Measurements from ENCODE around the gene LNX1.

The LNX1 gene

GRCh38 chr4:53441564-53441963, 149.7 kb downstream of the LNX1 start:
- Histone ChIP-seq H3K27me3 (ENCODE audit: insufficient read depth, poor library complexity, severe bottlenecking) (no peaks in the 10 kb centered on the region), H3K4me3 (replicated peaks; ENCODE audit: insufficient read depth, low read length) (no peak overlapping the region), H3K27ac (replicated peaks) (no peak overlapping the region)
- no peak for TF ChIP-seq REST (IDR thresholded peaks at IDR 0.05; ENCODE audit: insufficient replicate concordance, low read depth)
- no peak for TF ChIP-seq GABPA (IDR thresholded peaks at IDR 0.05; ENCODE audit: low read depth)
- TF ChIP-seq SPI1 (IDR thresholded peaks at IDR 0.05; ENCODE audit: borderline replicate concordance, low read depth) = no peak
- TF ChIP-seq CTCF (IDR thresholded peaks at IDR 0.05; ENCODE audit: insufficient read depth, low read length) = no peak
- TF ChIP-seq POLR2AphosphoS5 (IDR thresholded peaks at IDR 0.05; ENCODE audit: low read depth) = no peak
- no peak for DNase-seq (ENCODE audit: low read depth in 1 of 2, low spot score in 1 of 2)

DNA sequence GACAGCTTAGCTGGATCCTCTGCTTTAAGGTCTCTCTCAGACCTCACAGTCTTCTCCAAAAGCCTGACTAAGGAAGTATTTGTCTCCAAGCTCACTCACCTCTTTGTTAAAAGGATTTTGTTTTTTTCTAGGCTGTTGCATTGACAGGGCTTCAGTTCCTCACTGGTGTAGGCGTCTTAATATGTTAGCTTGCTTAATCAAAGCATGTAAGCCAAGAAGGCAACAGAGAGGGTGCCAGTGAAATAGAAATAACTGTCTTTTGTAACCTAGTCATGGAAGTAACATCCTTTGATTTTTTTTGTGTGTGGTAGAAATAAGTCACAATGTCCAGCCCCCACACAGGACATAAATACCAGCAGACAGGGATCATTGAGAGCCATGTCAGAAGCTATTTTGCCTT, 155.0 kb downstream of the LNX1 start:
- no peak for TF ChIP-seq SPI1 (IDR thresholded peaks at IDR 0.05; ENCODE audit: borderline replicate concordance, low read depth)
- TF ChIP-seq POLR2AphosphoS5 (IDR thresholded peaks at IDR 0.05; ENCODE audit: low read depth) = no peak
- TF ChIP-seq GABPA (IDR thresholded peaks at IDR 0.05; ENCODE audit: low read depth) = no peak
- TF ChIP-seq CTCF (IDR thresholded peaks at IDR 0.05; ENCODE audit: insufficient read depth, low read length) = no peak
- no peak for TF ChIP-seq REST (IDR thresholded peaks at IDR 0.05; ENCODE audit: insufficient replicate concordance, low read depth)
- no peak overlapping the region for H3K27ac ChIP-seq (replicated peaks)
- DNase-seq (ENCODE audit: low read depth in 1 of 2, low spot score in 1 of 2) = no peak
- H3K27me3 ChIP-seq (ENCODE audit: insufficient read depth, poor library complexity, severe bottlenecking) = no peaks in the 10 kb centered on the region
- H3K4me3 ChIP-seq (replicated peaks; ENCODE audit: insufficient read depth, low read length) = no peak overlapping the region

- no peak for DNase-seq (ENCODE audit: low read depth in 1 of 2, low spot score in 1 of 2)
- no peak overlapping the region for H3K27ac ChIP-seq (replicated peaks)
- TF ChIP-seq REST (IDR thresholded peaks at IDR 0.05; ENCODE audit: insufficient replicate concordance, low read depth) (no peak), GABPA (IDR thresholded peaks at IDR 0.05; ENCODE audit: low read depth) (no peak), SPI1 (IDR thresholded peaks at IDR 0.05; ENCODE audit: borderline replicate concordance, low read depth) (no peak), CTCF (IDR thresholded peaks at IDR 0.05; ENCODE audit: insufficient read depth, low read length) (no peak), POLR2AphosphoS5 (IDR thresholded peaks at IDR 0.05; ENCODE audit: low read depth) (no peak)
Observed at GRCh38 chr4:53432528-53433424, 158.5 kb downstream of the LNX1 start.

More at GRCh38 chr4:53432528-53433424, 158.5 kb downstream of the LNX1 start:
- H3K4me3 ChIP-seq (replicated peaks; ENCODE audit: insufficient read depth, low read length) = no peak overlapping the region
- no peaks in the 10 kb centered on the region for H3K27me3 ChIP-seq (ENCODE audit: insufficient read depth, poor library complexity, severe bottlenecking)

Data from HL-60 (cell line).